K562 (cell line): Measurements from ENCODE around the gene SMG7. TPM values are rescaled to one million over a fixed set of nuclear protein-coding genes. Genes with fewer than 3 reads are reported as not detected.

Source experiments
- SMARCA4 ChIP-seq: fragments of 450-650 bp; IDR thresholded peaks from 2 replicates; pipeline ENCODE4 v1.6.1; 2016
- polyA plus RNA-seq, 8 experiments: library from polyadenylated mRNA; depleted of rRNA in 4 of 8; stranded (reverse) in 5 of 8; unstranded in 3 of 8; fragments of >200 nt; fragmentation: Nextera tagmentation in 2 of 8; fragmentation: Illumina TruSeq in 1 of 8; extraction: Ambion mirVana in 2 of 8; extraction: Trizol in 1 of 8; gene quantifications; 2 replicates each; pipeline versions ENCODE4 v1.2.1 to v1.2.3, GENCODE V29; 2011 to 2014; ENCODE audit warnings: inconsistent platforms in 1 of 8, missing spikeins in 1 of 8
- total RNA-seq, 7 experiments: library from RNA; depleted of rRNA in 6 of 7; stranded (reverse); fragments of >200 nt in 6 of 7; fragmentation: Illumina TruSeq in 2 of 7; extraction: Trizol in 2 of 7; gene quantifications; 2 replicates each; pipeline versions ENCODE4 v1.2.1 to v1.2.3, GENCODE V29; 2011 to 2021; ENCODE audit warnings: low replicate concordance in 1 of 7
- TF ChIP-seq, protein P1 (sequence below): fragments of 450-650 bp; IDR thresholded peaks from 2 replicates; pipeline ENCODE4 v1.6.1; 2016; ENCODE audit warnings: mild to moderate bottlenecking, moderate library complexity
- TF ChIP-seq, protein P2 (sequence below), 2 experiments: fragments of 450-650 bp; conservative IDR thresholded peaks; 2 replicates each; pipeline ENCODE4 v1.6.1; 2017; ENCODE audit warnings: mild to moderate bottlenecking in 2 of 2, moderate library complexity in 2 of 2

SMG7 gene
- total and polyA plus RNA-seq, 9 of the 15 experiments (the other 6 are each of a cell fraction or from before 2014, with no cell fraction given): 12.4 to 74.6 (median 29.0) TPM

DNA sequence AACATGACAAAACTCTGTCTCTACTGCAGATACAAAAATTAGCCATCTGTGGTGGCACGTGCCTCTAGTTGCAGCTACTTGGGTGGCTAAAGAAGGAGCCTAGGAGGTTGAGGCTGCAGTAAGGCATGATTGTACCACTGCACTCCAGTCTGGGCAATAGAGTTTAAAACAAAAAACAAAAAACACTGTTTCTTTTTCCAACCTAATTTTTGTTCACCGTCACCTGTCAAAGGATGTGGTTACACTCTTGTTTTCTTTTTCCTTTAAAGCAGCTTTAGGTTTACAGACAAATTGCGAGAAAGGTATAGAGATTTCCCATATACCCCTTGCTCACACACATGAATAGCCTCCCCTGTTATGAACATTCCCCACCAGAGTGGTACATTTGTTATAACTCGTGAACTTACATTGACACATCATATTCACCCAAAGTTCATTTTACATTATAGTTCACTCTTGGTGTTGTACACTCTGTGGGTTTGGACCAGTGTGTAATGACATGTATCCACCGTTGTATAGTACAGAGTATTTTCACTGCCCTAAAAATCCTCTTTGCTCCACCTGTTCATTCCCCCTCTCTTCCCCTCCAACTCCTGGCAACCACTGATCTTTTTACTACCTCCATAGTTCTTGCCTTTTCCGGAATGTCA, 26.2 kb downstream of the SMG7 start (continued):
- TF ChIP-seq, protein P1, sequence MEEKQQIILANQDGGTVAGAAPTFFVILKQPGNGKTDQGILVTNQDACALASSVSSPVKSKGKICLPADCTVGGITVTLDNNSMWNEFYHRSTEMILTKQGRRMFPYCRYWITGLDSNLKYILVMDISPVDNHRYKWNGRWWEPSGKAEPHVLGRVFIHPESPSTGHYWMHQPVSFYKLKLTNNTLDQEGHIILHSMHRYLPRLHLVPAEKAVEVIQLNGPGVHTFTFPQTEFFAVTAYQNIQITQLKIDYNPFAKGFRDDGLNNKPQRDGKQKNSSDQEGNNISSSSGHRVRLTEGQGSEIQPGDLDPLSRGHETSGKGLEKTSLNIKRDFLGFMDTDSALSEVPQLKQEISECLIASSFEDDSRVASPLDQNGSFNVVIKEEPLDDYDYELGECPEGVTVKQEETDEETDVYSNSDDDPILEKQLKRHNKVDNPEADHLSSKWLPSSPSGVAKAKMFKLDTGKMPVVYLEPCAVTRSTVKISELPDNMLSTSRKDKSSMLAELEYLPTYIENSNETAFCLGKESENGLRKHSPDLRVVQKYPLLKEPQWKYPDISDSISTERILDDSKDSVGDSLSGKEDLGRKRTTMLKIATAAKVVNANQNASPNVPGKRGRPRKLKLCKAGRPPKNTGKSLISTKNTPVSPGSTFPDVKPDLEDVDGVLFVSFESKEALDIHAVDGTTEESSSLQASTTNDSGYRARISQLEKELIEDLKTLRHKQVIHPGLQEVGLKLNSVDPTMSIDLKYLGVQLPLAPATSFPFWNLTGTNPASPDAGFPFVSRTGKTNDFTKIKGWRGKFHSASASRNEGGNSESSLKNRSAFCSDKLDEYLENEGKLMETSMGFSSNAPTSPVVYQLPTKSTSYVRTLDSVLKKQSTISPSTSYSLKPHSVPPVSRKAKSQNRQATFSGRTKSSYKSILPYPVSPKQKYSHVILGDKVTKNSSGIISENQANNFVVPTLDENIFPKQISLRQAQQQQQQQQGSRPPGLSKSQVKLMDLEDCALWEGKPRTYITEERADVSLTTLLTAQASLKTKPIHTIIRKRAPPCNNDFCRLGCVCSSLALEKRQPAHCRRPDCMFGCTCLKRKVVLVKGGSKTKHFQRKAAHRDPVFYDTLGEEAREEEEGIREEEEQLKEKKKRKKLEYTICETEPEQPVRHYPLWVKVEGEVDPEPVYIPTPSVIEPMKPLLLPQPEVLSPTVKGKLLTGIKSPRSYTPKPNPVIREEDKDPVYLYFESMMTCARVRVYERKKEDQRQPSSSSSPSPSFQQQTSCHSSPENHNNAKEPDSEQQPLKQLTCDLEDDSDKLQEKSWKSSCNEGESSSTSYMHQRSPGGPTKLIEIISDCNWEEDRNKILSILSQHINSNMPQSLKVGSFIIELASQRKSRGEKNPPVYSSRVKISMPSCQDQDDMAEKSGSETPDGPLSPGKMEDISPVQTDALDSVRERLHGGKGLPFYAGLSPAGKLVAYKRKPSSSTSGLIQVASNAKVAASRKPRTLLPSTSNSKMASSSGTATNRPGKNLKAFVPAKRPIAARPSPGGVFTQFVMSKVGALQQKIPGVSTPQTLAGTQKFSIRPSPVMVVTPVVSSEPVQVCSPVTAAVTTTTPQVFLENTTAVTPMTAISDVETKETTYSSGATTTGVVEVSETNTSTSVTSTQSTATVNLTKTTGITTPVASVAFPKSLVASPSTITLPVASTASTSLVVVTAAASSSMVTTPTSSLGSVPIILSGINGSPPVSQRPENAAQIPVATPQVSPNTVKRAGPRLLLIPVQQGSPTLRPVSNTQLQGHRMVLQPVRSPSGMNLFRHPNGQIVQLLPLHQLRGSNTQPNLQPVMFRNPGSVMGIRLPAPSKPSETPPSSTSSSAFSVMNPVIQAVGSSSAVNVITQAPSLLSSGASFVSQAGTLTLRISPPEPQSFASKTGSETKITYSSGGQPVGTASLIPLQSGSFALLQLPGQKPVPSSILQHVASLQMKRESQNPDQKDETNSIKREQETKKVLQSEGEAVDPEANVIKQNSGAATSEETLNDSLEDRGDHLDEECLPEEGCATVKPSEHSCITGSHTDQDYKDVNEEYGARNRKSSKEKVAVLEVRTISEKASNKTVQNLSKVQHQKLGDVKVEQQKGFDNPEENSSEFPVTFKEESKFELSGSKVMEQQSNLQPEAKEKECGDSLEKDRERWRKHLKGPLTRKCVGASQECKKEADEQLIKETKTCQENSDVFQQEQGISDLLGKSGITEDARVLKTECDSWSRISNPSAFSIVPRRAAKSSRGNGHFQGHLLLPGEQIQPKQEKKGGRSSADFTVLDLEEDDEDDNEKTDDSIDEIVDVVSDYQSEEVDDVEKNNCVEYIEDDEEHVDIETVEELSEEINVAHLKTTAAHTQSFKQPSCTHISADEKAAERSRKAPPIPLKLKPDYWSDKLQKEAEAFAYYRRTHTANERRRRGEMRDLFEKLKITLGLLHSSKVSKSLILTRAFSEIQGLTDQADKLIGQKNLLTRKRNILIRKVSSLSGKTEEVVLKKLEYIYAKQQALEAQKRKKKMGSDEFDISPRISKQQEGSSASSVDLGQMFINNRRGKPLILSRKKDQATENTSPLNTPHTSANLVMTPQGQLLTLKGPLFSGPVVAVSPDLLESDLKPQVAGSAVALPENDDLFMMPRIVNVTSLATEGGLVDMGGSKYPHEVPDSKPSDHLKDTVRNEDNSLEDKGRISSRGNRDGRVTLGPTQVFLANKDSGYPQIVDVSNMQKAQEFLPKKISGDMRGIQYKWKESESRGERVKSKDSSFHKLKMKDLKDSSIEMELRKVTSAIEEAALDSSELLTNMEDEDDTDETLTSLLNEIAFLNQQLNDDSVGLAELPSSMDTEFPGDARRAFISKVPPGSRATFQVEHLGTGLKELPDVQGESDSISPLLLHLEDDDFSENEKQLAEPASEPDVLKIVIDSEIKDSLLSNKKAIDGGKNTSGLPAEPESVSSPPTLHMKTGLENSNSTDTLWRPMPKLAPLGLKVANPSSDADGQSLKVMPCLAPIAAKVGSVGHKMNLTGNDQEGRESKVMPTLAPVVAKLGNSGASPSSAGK: no peak
- no peak for TF ChIP-seq SMARCA4
- TF ChIP-seq, protein P2, sequence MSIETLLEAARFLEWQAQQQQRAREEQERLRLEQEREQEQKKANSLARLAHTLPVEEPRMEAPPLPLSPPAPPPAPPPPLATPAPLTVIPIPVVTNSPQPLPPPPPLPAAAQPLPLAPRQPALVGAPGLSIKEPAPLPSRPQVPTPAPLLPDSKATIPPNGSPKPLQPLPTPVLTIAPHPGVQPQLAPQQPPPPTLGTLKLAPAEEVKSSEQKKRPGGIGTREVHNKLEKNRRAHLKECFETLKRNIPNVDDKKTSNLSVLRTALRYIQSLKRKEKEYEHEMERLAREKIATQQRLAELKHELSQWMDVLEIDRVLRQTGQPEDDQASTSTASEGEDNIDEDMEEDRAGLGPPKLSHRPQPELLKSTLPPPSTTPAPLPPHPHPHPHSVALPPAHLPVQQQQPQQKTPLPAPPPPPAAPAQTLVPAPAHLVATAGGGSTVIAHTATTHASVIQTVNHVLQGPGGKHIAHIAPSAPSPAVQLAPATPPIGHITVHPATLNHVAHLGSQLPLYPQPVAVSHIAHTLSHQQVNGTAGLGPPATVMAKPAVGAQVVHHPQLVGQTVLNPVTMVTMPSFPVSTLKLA (conservative IDR thresholded peaks at IDR 0.05): no peak
